ENCODE results near the gene CADM1.

- TF ChIP-seq, protein P1, sequence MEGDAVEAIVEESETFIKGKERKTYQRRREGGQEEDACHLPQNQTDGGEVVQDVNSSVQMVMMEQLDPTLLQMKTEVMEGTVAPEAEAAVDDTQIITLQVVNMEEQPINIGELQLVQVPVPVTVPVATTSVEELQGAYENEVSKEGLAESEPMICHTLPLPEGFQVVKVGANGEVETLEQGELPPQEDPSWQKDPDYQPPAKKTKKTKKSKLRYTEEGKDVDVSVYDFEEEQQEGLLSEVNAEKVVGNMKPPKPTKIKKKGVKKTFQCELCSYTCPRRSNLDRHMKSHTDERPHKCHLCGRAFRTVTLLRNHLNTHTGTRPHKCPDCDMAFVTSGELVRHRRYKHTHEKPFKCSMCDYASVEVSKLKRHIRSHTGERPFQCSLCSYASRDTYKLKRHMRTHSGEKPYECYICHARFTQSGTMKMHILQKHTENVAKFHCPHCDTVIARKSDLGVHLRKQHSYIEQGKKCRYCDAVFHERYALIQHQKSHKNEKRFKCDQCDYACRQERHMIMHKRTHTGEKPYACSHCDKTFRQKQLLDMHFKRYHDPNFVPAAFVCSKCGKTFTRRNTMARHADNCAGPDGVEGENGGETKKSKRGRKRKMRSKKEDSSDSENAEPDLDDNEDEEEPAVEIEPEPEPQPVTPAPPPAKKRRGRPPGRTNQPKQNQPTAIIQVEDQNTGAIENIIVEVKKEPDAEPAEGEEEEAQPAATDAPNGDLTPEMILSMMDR (conservative IDR thresholded peaks at IDR 0.05 in 1 of 2, IDR thresholded peaks at IDR 0.05 in 1 of 2; ENCODE audit: extremely low read depth in 1 of 2, insufficient read depth in 1 of 2, low read depth in 1 of 2, low read length in 2 of 2): no peak
- TF ChIP-seq EZH2 (IDR thresholded peaks at IDR 0.05; ENCODE audit: borderline replicate concordance, low read length): no peak
Measured at GRCh38 chr11:115155978-115156377, 348.2 kb downstream of the CADM1 start.
